HepG2 (cell line): ENCODE results near the gene ID3. TPM values are rescaled to one million over a fixed set of nuclear protein-coding genes. Genes with fewer than 3 reads are reported as not detected.
A peak's percentile ranks its signal among the peaks of the same experiment; 100 is the strongest.

Source experiments
- ARID2 ChIP-seq: sonication (generic); formaldehyde crosslinking; IDR thresholded peaks from 2 replicates; pipeline ENCODE4 v1.8.1; 2022; ENCODE audit warnings: mild to moderate bottlenecking, missing genetic modification reagents, borderline replicate concordance
- IRF1 ChIP-seq: sonication (generic); formaldehyde crosslinking; IDR thresholded peaks from 2 replicates; pipeline ENCODE4 v1.4.0; 2020; ENCODE audit warnings: low read depth, mild to moderate bottlenecking, missing genetic modification reagents
- MIER3 ChIP-seq: IDR thresholded peaks from 2 replicates; pipeline ENCODE4 v1.6.1; 2016; ENCODE audit warnings: missing compliant biosample characterization, borderline replicate concordance
- RFX1 ChIP-seq: fragments of 450-650 bp; IDR thresholded peaks from 2 replicates; pipeline ENCODE4 v1.6.1; 2017
- SIN3B ChIP-seq: fragments of 150-350 bp; IDR thresholded peaks from 2 replicates; pipeline ENCODE4 v1.6.1; 2014; ENCODE audit warnings: low read length
- SMAD3 ChIP-seq: sonication (generic); formaldehyde crosslinking; IDR thresholded peaks from 2 replicates; pipeline ENCODE4 v1.4.0; 2020; ENCODE audit warnings: missing genetic modification reagents
- SOX6 ChIP-seq, 2 experiments: fragments of 450-650 bp in 1 of 2; sonication (generic) in 1 of 2; formaldehyde crosslinking in 1 of 2; IDR thresholded peaks; 2 replicates each; pipeline versions ENCODE4 v1.4.0 to v1.6.1; 2017 to 2020; ENCODE audit warnings: antibody characterized with exemption in 1 of 2, mild to moderate bottlenecking in 1 of 2, missing genetic modification reagents in 1 of 2
- TBX3 ChIP-seq: fragments of 450-650 bp; IDR thresholded peaks from 2 replicates; pipeline ENCODE4 v1.6.1; 2017; ENCODE audit warnings: antibody characterized with exemption, mild to moderate bottlenecking, inconsistent platforms, borderline replicate concordance
- ZFP1 ChIP-seq: IDR thresholded peaks from 2 replicates; pipeline ENCODE4 v1.6.1; 2016
- ZNF737 ChIP-seq: sonication (generic); formaldehyde crosslinking; IDR thresholded peaks from 2 replicates; pipeline ENCODE4 v1.5.0; 2020; ENCODE audit warnings: missing genetic modification reagents, mild to moderate bottlenecking, borderline replicate concordance
- polyA plus RNA-seq, 8 experiments: library from polyadenylated mRNA; depleted of rRNA in 3 of 8; stranded (reverse) in 7 of 8; unstranded in 1 of 8; fragments of >200 nt; fragmentation: Illumina TruSeq in 4 of 8; extraction: Trizol in 4 of 8; gene quantifications; 2 replicates each; pipeline versions ENCODE4 v1.2.1 to v1.2.3, GENCODE V29; 2011 to 2016; ENCODE audit warnings: low read depth in 4 of 8, missing spikeins in 1 of 8, mixed read lengths in 1 of 8; ENCODE audit not compliant: insufficient read depth in 1 of 8
- total RNA-seq, 5 experiments: library from RNA; depleted of rRNA; stranded (reverse); fragments of >200 nt; fragmentation: Illumina TruSeq; extraction: Trizol; gene quantifications; 2 replicates each; pipeline ENCODE4 v1.2.3, GENCODE V29; 2016; ENCODE audit warnings: low read depth in 1 of 5
- TF ChIP-seq, protein P1 (sequence below): sonication (generic); formaldehyde crosslinking; IDR thresholded peaks from 2 replicates; pipeline ENCODE4 v1.4.0; 2020; ENCODE audit warnings: missing genetic modification reagents
- TF ChIP-seq, protein P2 (sequence below): sonication (generic); formaldehyde crosslinking; IDR thresholded peaks from 2 replicates; pipeline ENCODE4 v1.4.0; 2020; ENCODE audit warnings: missing genetic modification reagents, borderline replicate concordance
- TF ChIP-seq, protein P3 (sequence below): sonication (generic); formaldehyde crosslinking; IDR thresholded peaks from 2 replicates; pipeline ENCODE4 v1.8.1; 2023; ENCODE audit warnings: mild to moderate bottlenecking, missing genetic modification reagents

Gene ID3
- total and polyA plus RNA-seq, 2 of the 13 experiments (the other 11 are each of a cell fraction or from before 2014, with no cell fraction given) = 64.8 to 115 TPM

- TF ChIP-seq, protein P1, sequence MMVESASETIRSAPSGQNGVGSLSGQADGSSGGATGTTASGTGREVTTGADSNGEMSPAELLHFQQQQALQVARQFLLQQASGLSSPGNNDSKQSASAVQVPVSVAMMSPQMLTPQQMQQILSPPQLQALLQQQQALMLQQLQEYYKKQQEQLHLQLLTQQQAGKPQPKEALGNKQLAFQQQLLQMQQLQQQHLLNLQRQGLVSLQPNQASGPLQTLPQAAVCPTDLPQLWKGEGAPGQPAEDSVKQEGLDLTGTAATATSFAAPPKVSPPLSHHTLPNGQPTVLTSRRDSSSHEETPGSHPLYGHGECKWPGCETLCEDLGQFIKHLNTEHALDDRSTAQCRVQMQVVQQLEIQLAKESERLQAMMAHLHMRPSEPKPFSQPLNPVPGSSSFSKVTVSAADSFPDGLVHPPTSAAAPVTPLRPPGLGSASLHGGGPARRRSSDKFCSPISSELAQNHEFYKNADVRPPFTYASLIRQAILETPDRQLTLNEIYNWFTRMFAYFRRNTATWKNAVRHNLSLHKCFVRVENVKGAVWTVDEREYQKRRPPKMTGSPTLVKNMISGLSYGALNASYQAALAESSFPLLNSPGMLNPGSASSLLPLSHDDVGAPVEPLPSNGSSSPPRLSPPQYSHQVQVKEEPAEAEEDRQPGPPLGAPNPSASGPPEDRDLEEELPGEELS (CRISPR knock-in tag) = peak; percentile 74
- peak; percentile 42; the same call in 1 of the 2 replicates for TF ChIP-seq TBX3
- no peak for TF ChIP-seq ZNF737 (CRISPR knock-in tag)
- TF ChIP-seq SMAD3 = peak; percentile 32; the same call in 1 of the 2 replicates
- TF ChIP-seq IRF1 (CRISPR knock-in tag) = no peak
- no peak for TF ChIP-seq ARID2 (CRISPR knock-in tag)
- TF ChIP-seq, protein P2, sequence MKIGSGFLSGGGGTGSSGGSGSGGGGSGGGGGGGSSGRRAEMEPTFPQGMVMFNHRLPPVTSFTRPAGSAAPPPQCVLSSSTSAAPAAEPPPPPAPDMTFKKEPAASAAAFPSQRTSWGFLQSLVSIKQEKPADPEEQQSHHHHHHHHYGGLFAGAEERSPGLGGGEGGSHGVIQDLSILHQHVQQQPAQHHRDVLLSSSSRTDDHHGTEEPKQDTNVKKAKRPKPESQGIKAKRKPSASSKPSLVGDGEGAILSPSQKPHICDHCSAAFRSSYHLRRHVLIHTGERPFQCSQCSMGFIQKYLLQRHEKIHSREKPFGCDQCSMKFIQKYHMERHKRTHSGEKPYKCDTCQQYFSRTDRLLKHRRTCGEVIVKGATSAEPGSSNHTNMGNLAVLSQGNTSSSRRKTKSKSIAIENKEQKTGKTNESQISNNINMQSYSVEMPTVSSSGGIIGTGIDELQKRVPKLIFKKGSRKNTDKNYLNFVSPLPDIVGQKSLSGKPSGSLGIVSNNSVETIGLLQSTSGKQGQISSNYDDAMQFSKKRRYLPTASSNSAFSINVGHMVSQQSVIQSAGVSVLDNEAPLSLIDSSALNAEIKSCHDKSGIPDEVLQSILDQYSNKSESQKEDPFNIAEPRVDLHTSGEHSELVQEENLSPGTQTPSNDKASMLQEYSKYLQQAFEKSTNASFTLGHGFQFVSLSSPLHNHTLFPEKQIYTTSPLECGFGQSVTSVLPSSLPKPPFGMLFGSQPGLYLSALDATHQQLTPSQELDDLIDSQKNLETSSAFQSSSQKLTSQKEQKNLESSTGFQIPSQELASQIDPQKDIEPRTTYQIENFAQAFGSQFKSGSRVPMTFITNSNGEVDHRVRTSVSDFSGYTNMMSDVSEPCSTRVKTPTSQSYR (CRISPR knock-in tag) = 0 out of 2 replicates have a peak, but pooled peaks have one; percentile 11
- no peak for TF ChIP-seq RFX1
- no peak for TF ChIP-seq SOX6 (IDR thresholded peaks at IDR 0.05)
- TF ChIP-seq SOX6 (CRISPR knock-in tag; IDR thresholded peaks at IDR 0.05) = peak; percentile 53
- TF ChIP-seq ZFP1 (CRISPR knock-in tag) = 0 out of 2 replicates have a peak, but pooled peaks have one; percentile 39
- no peak for TF ChIP-seq SIN3B
- TF ChIP-seq MIER3 = 0 out of 2 replicates have a peak, but pooled peaks have one; percentile 24
- TF ChIP-seq, protein P3, sequence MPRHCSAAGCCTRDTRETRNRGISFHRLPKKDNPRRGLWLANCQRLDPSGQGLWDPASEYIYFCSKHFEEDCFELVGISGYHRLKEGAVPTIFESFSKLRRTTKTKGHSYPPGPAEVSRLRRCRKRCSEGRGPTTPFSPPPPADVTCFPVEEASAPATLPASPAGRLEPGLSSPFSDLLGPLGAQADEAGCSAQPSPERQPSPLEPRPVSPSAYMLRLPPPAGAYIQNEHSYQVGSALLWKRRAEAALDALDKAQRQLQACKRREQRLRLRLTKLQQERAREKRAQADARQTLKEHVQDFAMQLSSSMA (CRISPR knock-in tag) = no peak
Measured at GRCh38 chr1:23563755-23564374, 4.6 kb upstream of the ID3 start (continued).
